OCI-LY3 (cell line): ENCODE measurements around the gene TBX21.

Source experiments
- H2AFZ ChIP-seq: fragments of 200-600, 300-600 bp; shearing (Covaris generic); 2 replicates; pipeline ENCODE4 v1.6.0; 2014; ENCODE audit warnings: antibody characterized with exemption, low read depth, low read length
- H3K27ac ChIP-seq: fragments of 200-600, 300-600 bp; sonication (generic); 2 replicates; pipeline ENCODE4 v1.5.1; 2014; ENCODE audit warnings: mild to moderate bottlenecking, low read length, moderate library complexity, mixed read lengths
- H3K27me3 ChIP-seq: fragments of 200-600, 300-600 bp; sonication (generic); 2 replicates; pipeline ENCODE4 v1.6.1; 2014; ENCODE audit warnings: low read depth, low read length, mixed read lengths
- H3K36me3 ChIP-seq: fragments of 200-600, 300-600 bp; sonication (generic); replicated peaks from 2 replicates; pipeline ENCODE3; 2014; ENCODE audit warnings: low read depth, low read length, mixed read lengths
- H3K4me1 ChIP-seq: fragments of 300-600, 200-600 bp; sonication (generic); 2 replicates; pipeline ENCODE4 v1.6.1; 2014; ENCODE audit warnings: low read length, mixed read lengths
- H3K4me2 ChIP-seq: fragments of 200-600, 300-600 bp; sonication (generic); 2 replicates; pipeline ENCODE4 v1.6.1; 2014; ENCODE audit warnings: low read length, mixed read lengths
- H3K4me3 ChIP-seq: fragments of 300-600, 200-600 bp; sonication (generic); 2 replicates; pipeline ENCODE4 v1.5.1; 2014; ENCODE audit warnings: antibody characterized with exemption, mild to moderate bottlenecking, low read length, moderate library complexity
- H3K79me2 ChIP-seq: fragments of 300-600, 200-600 bp; shearing (Covaris generic); 2 replicates; pipeline ENCODE4 v1.6.1; 2014; ENCODE audit warnings: mild to moderate bottlenecking, low read length, mixed read lengths
- H3K9ac ChIP-seq: fragments of 300-600, 200-600 bp; shearing (Covaris generic); 2 replicates; pipeline ENCODE4 v1.6.0; 2014; ENCODE audit warnings: mild to moderate bottlenecking, low read length, moderate library complexity
- H3K9me3 ChIP-seq: fragments of 200-600, 300-600 bp; shearing (Covaris generic); 2 replicates; pipeline ENCODE4 v1.6.1; 2014; ENCODE audit warnings: low read length, mixed read lengths; ENCODE audit not compliant: insufficient read depth
- H4K20me1 ChIP-seq: fragments of 200-600, 300-600 bp; sonication (generic); 2 replicates; pipeline ENCODE4 v1.6.1; 2016; ENCODE audit warnings: low read length, mixed read lengths; ENCODE audit not compliant: insufficient read depth
- EZH2phosphoT487 ChIP-seq: fragments of 200-600 bp; shearing (Covaris generic); IDR thresholded peaks from 2 replicates; pipeline ENCODE4 v1.6.1; 2018; ENCODE audit warnings: antibody characterized with exemption, mixed run types, low read depth
- TF ChIP-seq, protein P1 (sequence below): fragments of 200-600, 300-600 bp; sonication (generic); IDR thresholded peaks from 2 replicates; pipeline ENCODE4 v1.5.1; 2014; ENCODE audit warnings: antibody characterized with exemption, low read length, low read depth

TBX21 gene

DNA sequence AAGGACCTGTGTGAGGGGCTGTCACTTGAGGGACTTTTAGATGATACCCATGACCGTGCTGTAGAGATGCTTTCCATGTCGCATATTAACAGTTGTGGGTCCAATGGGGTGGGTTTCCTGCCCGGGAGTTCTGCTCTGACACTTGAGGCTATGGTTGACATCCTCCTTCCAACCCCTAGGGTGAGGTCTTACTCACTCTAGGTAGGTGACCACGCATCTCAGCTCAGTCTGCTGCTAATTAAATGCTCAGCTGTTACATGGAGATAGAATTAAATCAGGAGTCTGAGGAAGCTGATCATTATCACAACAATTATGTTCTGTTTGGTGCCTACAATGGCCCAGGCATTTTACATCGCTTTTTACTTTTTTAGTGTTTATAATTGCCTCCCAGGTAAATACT lies 48.4 kb downstream of the TBX21 start:
- Histone ChIP-seq H3K4me3 (no peak overlapping the region), H3K27me3 (peaks cover 13% of the 10 kb centered on the region; the same call in 1 of the 2 replicates), H3K36me3 (no peaks in the 10 kb centered on the region), H3K9ac (no peak overlapping the region), H3K79me2 (no peaks in the 10 kb centered on the region), H2AFZ (no peak overlapping the region), H3K9me3 (no peaks in the 10 kb centered on the region), H3K4me2 (no peak overlapping the region), H3K4me1 (no peaks in the 10 kb centered on the region), H4K20me1 (no peaks in the 10 kb centered on the region), H3K27ac (no peak overlapping the region)
- TF ChIP-seq, protein P1, sequence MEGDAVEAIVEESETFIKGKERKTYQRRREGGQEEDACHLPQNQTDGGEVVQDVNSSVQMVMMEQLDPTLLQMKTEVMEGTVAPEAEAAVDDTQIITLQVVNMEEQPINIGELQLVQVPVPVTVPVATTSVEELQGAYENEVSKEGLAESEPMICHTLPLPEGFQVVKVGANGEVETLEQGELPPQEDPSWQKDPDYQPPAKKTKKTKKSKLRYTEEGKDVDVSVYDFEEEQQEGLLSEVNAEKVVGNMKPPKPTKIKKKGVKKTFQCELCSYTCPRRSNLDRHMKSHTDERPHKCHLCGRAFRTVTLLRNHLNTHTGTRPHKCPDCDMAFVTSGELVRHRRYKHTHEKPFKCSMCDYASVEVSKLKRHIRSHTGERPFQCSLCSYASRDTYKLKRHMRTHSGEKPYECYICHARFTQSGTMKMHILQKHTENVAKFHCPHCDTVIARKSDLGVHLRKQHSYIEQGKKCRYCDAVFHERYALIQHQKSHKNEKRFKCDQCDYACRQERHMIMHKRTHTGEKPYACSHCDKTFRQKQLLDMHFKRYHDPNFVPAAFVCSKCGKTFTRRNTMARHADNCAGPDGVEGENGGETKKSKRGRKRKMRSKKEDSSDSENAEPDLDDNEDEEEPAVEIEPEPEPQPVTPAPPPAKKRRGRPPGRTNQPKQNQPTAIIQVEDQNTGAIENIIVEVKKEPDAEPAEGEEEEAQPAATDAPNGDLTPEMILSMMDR = no peak
- no peak for TF ChIP-seq EZH2phosphoT487

DNA sequence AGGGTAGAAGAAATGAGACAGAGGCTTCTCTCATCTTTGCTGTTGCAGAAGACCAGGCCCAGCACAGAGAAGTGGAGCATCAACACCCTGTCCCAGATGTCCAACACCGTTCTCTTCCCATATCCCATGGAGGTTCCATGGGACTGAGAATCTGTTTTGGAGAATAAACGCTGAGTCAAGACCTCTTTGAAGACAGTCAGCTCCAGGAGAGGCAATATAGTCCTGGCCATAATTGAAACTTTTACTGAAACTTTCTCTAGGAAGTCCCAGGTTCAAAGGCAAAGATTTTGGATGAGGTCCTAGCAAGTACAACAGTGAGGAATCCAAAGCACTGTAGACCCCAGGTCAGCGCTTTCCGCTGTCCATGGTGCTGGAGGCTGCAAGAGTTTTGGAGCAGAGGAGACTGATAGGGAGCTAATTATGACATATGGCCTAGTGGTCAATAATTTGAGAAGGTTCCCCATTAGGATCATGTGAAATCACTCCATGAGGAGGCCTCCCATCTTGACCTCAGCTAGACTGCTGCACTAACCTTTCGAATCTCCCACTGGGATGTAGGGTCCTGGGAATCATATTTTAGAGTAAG lies 52.6 kb downstream of the TBX21 start:
- Histone ChIP-seq H3K4me2 (no peak overlapping the region), H3K79me2 (no peaks in the 10 kb centered on the region), H3K4me1 (no peaks in the 10 kb centered on the region), H3K27me3 (peaks cover 19% of the 10 kb centered on the region; the same call in 1 of the 2 replicates), H4K20me1 (no peaks in the 10 kb centered on the region), H3K9me3 (no peaks in the 10 kb centered on the region), H3K36me3 (no peaks in the 10 kb centered on the region), H3K27ac (no peak overlapping the region), H3K4me3 (no peak overlapping the region), H3K9ac (no peak overlapping the region), H2AFZ (no peak overlapping the region)
- no peak for TF ChIP-seq EZH2phosphoT487
- TF ChIP-seq, protein P1 = no peak

DNA sequence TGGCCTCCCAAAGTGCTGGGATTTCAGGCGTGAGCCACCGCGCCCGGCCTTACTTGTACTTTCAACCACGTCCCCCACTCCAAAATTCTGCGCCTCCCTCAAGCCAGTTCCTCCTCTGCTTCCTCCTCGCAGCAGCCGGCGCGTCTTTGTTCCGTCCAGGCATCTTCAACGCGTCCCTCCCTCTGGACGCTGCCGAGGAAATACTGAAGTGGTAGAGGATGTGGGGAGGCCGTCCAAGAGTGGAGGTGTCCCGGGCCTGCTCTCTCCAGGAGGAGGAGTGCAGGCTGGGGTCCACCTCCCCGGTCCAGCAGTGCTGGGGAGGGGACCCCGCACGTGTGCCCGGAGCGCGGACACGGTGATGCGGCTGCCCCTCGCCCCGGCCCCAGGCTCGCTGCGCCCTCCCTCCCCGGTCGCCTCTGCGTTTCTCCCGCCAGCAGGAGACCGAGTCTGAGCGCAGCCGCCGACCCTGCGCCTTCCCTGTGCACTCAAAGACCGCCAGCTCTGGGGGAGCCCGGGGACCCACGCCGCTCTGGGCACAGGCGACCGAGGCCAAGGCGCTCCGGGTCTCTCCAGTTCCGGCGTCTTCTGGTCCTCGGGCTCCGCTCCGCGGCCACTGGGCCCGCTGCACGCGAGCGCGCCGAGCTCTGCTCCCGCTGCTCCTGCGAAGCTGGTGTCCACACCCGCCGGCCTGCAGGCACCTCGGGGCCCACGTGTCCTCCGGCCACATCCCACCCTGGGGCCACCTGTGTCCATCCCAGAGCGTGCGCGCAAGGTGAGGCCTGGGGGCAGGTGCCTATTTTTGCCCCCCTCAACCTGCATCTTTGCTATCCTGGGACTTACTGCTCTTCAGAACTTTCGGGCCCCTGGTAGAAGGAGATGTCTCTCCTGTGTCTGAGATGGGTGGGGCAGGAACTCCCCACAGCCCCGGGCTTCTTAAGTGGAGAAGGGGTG lies 56.9 kb downstream of the TBX21 start:
- Histone ChIP-seq H3K9me3 (no peaks in the 10 kb centered on the region), H3K79me2 (no peaks in the 10 kb centered on the region), H3K4me3 (no peak overlapping the region), H4K20me1 (no peaks in the 10 kb centered on the region), H3K4me2 (no peak overlapping the region), H3K27ac (no peak overlapping the region), H3K9ac (no peak overlapping the region), H3K4me1 (no peaks in the 10 kb centered on the region), H2AFZ (no peak overlapping the region), H3K27me3 (peaks cover 36% of the 10 kb centered on the region), H3K36me3 (no peaks in the 10 kb centered on the region)
- no peak for TF ChIP-seq EZH2phosphoT487
- TF ChIP-seq, protein P1 = no peak

DNA sequence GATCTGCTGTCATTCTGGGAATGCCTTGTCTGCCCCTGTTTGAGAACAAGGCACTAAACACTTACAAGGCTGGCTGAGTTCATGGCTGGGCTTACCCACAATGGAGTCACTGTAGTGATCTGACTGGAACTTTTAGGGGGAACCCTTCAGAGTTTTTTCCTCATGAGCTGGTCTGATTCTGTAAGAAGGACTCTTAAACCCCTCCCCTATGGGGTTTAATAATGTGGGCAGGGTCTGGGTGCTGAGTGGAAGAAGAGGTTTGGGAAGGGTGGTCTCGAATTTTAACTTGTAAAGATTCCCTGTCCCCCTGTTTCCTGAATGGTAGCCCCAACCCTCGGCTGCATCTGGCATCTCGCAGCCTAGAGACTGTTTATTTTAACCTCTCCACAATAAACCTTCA lies 58.0 kb downstream of the TBX21 start:
- TF ChIP-seq, protein P1 = no peak
- TF ChIP-seq EZH2phosphoT487 = no peak
- Histone ChIP-seq H3K9me3 (no peaks in the 10 kb centered on the region), H3K27me3 (peaks cover 45% of the 10 kb centered on the region), H2AFZ (no peak overlapping the region), H3K4me1 (no peaks in the 10 kb centered on the region), H3K4me3 (no peak overlapping the region), H4K20me1 (no peaks in the 10 kb centered on the region), H3K9ac (no peak overlapping the region), H3K27ac (no peak overlapping the region), H3K79me2 (no peaks in the 10 kb centered on the region), H3K36me3 (no peaks in the 10 kb centered on the region), H3K4me2 (no peak overlapping the region)
